ENCODE measurements around the gene EP400.

The EP400 gene

DNA sequence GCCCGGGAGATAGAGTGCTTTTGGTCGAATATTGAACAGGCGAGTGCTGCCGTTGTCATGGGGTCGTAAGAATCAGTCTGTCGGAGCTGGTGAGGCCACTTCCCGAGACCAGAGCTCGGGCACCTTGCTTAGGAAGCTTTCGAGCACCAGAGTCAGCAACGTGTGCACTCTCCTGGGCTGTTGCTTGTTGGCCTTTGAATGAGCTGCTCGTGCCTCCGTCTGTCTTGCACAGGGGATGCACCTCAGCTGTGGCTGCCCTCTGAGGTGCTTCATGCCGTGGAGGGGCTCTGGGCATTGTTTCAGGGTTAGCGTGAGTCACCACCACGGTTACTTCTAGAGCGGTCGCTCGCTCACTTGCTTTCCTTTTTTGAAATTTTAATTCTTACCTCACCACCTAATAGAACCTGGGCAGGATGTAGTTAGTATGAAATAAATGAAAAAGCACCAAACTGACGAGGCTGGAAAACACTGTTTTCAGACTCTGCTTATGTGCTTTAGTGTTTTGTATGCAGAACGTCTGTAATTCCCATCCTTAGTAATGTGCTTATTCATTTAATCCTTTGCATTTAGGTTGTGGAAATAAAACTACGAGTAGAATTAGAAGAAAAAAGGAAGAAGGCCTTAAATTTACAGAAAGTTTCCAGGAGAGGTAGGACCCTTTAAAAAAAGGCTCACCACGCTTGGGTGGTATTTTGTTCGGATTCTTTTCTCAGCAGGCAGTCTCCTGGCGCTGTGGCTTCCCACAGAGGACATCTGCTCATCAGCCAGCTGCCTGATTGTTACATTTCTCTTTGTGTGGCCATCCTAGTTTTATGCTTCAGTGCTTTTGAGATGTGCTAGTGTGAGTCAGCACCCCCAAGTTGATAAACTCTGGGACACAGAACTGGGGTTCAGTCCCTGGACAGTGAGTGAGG lies 40.6 kb downstream of the EP400 start:
- no peak for DNase-seq

- DNase-seq: no peak
Measured at GRCh38 chr12:131990980-131991305, 41.2 kb downstream of the EP400 start.

- DNase-seq: no peak
Measured at GRCh38 chr12:131991816-131992430, 42.2 kb downstream of the EP400 start.

DNA sequence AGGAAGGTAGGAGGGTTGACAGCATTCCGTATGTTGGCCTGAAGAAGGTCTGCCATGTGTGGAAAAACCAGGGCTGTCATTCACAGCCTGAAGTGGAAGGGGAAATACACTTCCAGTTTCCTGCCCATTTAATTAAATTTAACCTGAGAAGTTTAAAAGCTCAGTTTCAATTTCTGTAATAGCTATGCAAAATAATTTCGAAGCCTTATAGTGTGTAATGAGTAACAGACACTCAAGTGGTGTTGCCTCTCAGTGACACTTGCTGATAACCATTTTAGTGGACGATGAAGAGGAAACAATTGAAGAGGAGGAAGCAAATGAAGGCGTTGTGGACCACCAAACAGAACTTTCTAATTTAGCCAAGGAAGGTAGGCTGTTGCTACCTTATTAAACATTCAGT lies 44.8 kb downstream of the EP400 start:
- DNase-seq: no peak

- DNase-seq: no peak
Measured at GRCh38 chr12:132000286-132000872, 50.6 kb downstream of the EP400 start.

- no peak for DNase-seq
Measured at GRCh38 chr12:132003846-132004245, 54.1 kb downstream of the EP400 start.

DNA sequence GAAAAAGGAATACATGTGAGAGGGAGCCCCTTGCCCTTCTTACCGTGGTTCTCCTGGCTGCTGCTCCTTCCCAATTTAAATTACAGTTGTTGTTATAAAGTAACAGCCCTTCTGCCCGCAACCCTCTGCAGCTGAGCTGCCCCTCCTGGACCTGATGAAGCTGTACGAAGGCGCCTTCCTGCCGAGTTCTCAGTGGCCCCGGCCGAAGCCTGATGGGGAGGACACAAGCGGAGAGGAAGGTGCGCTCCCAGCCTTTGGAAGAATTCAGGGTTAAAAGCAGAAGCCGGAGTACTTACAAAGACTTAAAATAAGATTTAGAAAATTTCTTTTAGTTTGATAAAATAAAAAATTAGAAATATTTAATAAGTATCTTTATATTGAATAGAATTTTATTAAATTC lies 55.2 kb downstream of the EP400 start:
- no peak for DNase-seq

DNA sequence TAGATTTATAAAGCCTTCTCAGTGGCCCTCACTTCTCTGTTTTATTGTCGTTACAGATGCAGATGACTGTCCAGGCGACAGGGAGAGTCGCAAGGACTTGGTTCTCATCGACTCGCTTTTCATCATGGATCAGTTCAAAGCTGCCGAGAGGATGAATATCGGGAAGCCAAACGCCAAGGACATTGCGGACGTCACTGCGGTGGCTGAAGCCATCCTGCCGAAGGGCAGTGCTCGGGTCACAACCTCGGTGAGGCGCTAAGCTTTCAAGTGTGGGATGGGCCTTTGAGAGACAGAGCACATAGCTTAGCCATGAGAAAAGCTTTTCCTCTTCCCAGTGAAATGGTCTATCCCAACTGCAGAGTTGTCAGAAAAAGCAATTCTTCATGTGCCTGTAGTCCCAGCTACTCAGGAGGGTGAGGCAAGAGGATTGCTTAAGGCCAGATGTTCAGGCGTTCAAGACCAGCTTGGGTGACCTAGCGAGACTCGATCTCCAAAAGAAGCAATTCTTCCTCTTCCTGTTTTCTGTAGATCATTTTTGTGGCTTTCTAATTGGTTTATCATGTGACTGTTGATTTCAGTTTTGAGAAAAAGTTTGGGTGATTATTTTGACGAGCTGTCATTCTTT lies 56.4 kb downstream of the EP400 start:
- DNase-seq: no peak

DNA sequence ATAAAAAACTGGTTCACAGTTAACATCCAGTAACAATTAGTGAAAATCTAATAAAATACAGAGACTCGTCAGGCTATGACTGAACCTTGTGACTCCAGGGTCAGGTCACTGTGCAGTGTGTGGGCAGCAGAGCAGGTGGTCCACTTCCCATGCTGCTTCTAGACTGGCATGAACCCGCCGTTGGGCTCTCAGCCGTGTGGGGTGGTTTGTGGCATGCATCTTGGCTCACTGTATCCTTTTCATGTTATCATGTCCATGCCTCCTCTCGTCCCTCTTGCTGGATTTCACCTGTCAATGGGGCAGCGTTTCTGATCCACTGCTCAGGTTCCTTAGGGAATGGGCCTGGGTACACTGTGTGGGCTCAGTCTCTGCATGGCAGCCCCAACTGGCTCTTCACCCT lies 57.3 kb downstream of the EP400 start:
- no peak for DNase-seq

GRCh38 chr12:132009336-132009859 lies 59.7 kb downstream of the EP400 start:
- no peak for DNase-seq

- no peak for DNase-seq
Measured at GRCh38 chr12:132012919-132013568, 63.3 kb downstream of the EP400 start.

- DNase-seq: no peak
Measured at GRCh38 chr12:132014092-132014914, 64.6 kb downstream of the EP400 start.

- no peak for DNase-seq
Measured at GRCh38 chr12:132014915-132015280, 65.2 kb downstream of the EP400 start.

- DNase-seq: no peak
Measured at GRCh38 chr12:132015686-132016430, 66.1 kb downstream of the EP400 start.

GRCh38 chr12:132018193-132018916 lies 68.6 kb downstream of the EP400 start:
- no peak for DNase-seq

DNA sequence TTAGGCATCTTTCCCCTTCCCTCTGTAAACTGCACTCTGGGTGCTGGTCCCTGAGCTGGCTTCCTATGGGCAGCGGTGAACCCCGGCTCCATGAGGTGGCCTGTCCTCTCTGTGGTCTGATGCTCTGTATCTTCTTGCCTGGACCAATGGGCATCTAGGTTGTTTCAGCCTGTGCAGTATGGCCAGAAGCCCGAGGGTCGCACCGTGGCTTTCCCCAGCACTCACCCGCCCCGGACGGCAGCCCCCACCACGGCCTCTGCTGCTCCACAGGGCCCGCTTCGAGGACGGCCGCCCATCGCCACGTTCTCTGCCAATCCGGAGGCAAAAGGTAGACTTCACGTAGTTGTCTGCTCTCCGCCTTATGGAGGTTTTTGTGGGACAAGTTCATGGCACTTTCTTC lies 70.1 kb downstream of the EP400 start:
- no peak for DNase-seq

GRCh38 chr12:132020292-132020691 lies 70.5 kb downstream of the EP400 start:
- no peak for DNase-seq

GRCh38 chr12:132021031-132021871 lies 71.5 kb downstream of the EP400 start:
- no peak for DNase-seq

GRCh38 chr12:132021965-132022364 lies 72.2 kb downstream of the EP400 start:
- DNase-seq: no peak

DNA sequence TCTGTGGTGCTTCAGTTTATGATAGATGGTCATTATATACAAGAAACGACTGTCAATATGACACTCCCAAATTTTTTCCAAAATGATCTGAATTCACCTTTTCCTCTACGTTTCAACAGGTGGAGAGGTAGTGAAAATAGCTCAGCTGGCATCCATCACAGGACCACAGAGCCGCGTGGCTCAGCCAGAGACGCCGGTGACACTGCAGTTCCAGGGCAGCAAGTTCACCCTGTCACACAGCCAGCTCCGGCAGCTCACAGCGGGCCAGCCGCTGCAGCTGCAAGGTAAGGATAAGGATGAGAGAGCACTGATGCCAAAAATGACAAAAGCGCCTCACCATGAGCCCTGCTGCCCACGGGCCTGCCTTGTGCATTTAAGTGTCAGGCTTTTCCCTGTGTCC lies 73.9 kb downstream of the EP400 start:
- no peak for DNase-seq
